Measurements from ENCODE around the gene ICAM2.

The ICAM2 gene

DNA sequence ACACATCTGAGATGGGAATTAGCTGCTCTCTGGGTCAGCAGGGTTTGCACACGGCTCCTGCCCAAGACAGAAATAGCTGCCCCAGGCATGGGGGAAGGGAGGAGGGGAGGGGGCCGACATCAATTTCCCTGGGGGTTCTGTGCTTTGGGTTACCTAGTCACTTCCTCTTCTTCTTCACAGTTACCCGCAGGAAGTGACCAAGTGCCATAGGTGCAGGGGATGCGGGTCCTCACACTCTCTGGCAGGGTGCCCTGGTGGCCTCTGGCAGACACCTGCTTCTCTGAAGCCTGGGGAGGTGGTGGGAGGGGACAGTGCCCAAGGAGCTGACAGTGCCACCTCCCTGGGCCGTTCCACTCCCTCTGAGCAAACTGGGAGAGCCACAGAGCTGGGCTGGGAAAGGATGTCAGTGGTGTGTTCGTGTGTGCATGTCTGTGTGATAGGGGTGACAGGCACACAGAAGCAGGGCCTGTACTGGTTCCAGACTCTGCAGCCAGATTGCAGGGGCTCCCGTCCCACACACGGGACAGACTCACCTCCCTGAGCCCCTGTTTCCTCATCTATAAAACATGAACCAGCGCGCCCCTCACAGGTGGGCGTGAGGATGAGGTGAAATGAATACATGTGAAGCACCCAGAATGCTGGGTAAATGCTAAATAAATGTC is 65.9 kb downstream of the ICAM2 start:
- no peak for DNase-seq (ENCODE audit: low read depth, low spot score)
- H3K27ac ChIP-seq = no peak overlapping the region
